Measurements from ENCODE around the gene MYO5B. TPM values are rescaled to one million over a fixed set of nuclear protein-coding genes. Genes with fewer than 3 reads are reported as not detected.

MYO5B gene
- total RNA-seq, 1 donor from 2014 or later = 22.6 TPM

- Histone ChIP-seq H3K27me3 (no peaks in the 10 kb centered on the region), H3K36me3 (no peaks in the 10 kb centered on the region), H3K9me3 (no peaks in the 10 kb centered on the region), H3K4me3 (no peak overlapping the region), H3K4me1 (no peaks in the 10 kb centered on the region), H3K27ac (no peak overlapping the region)
- intact Hi-C loops (cut with DNase I) = no loop called here
- TF ChIP-seq POLR2AphosphoS5 (IDR thresholded peaks at IDR 0.05; ENCODE audit: insufficient read depth in 1 of 2, low read depth in 1 of 2) = no peak
- no peak for TF ChIP-seq POLR2A (IDR thresholded peaks at IDR 0.05)
- TF ChIP-seq CTCF (IDR thresholded peaks at IDR 0.05) = no peak
- no peak for DNase-seq (ENCODE audit: extremely low spot score in 2 of 2)
Observed at GRCh38 chr18:50218432-50219197, 23.7 kb upstream of the MYO5B start.

GRCh38 chr18:50209311-50209710, 14.4 kb upstream of the MYO5B start:
- H3K36me3 ChIP-seq = no peaks in the 10 kb centered on the region
- no peak overlapping the region for H3K27ac ChIP-seq
- no peaks in the 10 kb centered on the region for H3K27me3 ChIP-seq
- H3K4me3 ChIP-seq = no peak overlapping the region
- no peak for DNase-seq (ENCODE audit: extremely low spot score in 2 of 2)
- no peaks in the 10 kb centered on the region for H3K9me3 ChIP-seq
- intact Hi-C loops (cut with DNase I) = no loop called here
- no peaks in the 10 kb centered on the region for H3K4me1 ChIP-seq
- TF ChIP-seq CTCF (IDR thresholded peaks at IDR 0.05) (no peak), POLR2AphosphoS5 (IDR thresholded peaks at IDR 0.05; ENCODE audit: insufficient read depth in 1 of 2, low read depth in 1 of 2) (no peak), POLR2A (IDR thresholded peaks at IDR 0.05) (no peak)

GRCh38 chr18:50207722-50208121, 12.8 kb upstream of the MYO5B start:
- TF ChIP-seq POLR2A (IDR thresholded peaks at IDR 0.05) = no peak
- no peak for TF ChIP-seq CTCF (IDR thresholded peaks at IDR 0.05)
- TF ChIP-seq POLR2AphosphoS5 (IDR thresholded peaks at IDR 0.05; ENCODE audit: insufficient read depth in 1 of 2, low read depth in 1 of 2) = no peak
- Histone ChIP-seq H3K27me3 (no peaks in the 10 kb centered on the region), H3K4me3 (no peak overlapping the region), H3K4me1 (no peaks in the 10 kb centered on the region), H3K9me3 (no peaks in the 10 kb centered on the region), H3K36me3 (no peaks in the 10 kb centered on the region), H3K27ac (no peak overlapping the region)
- no peak for DNase-seq (ENCODE audit: extremely low spot score in 2 of 2)
- intact Hi-C loops (cut with DNase I) = no loop called here

- Histone ChIP-seq H3K4me1 (no peaks in the 10 kb centered on the region), H3K27ac (no peak overlapping the region), H3K36me3 (no peaks in the 10 kb centered on the region), H3K4me3 (no peak overlapping the region), H3K9me3 (no peaks in the 10 kb centered on the region), H3K27me3 (no peaks in the 10 kb centered on the region)
- intact Hi-C loops (cut with DNase I) = no loop called here
- TF ChIP-seq POLR2A (IDR thresholded peaks at IDR 0.05) (no peak), CTCF (IDR thresholded peaks at IDR 0.05) (peak in 2 of 3 experiments; percentile 25 to 36)
- no peak for DNase-seq (ENCODE audit: extremely low spot score in 2 of 2)
Observed at GRCh38 chr18:50203801-50204604, 9.1 kb upstream of the MYO5B start.
